Measurements from ENCODE around the gene MRPS25.

Gene MRPS25

GRCh38 chr3:15033103-15033502 lies 32.0 kb downstream of the MRPS25 start:
- no peak for DNase-seq (ENCODE audit: low read depth)
- no peak for TF ChIP-seq CTCF (conservative IDR thresholded peaks at IDR 0.05; ENCODE audit: low read depth, low read length)

GRCh38 chr3:15032650-15033049 lies 32.5 kb downstream of the MRPS25 start:
- DNase-seq (ENCODE audit: low read depth): no peak
- no peak for TF ChIP-seq CTCF (conservative IDR thresholded peaks at IDR 0.05; ENCODE audit: low read depth, low read length)
- H3K4me3 ChIP-seq (ENCODE audit: low read depth, low read length): no peak overlapping the region

More at GRCh38 chr3:15033103-15033502, 32.0 kb downstream of the MRPS25 start:
- H3K4me3 ChIP-seq (ENCODE audit: low read depth, low read length): no peak overlapping the region

GRCh38 chr3:15029625-15030024 lies 35.5 kb downstream of the MRPS25 start:
- DNase-seq (ENCODE audit: low read depth): no peak
- H3K4me3 ChIP-seq (ENCODE audit: low read depth, low read length): no peak overlapping the region
- TF ChIP-seq CTCF (conservative IDR thresholded peaks at IDR 0.05; ENCODE audit: low read depth, low read length): no peak

GRCh38 chr3:15023719-15024118 lies 41.4 kb downstream of the MRPS25 start:
- DNase-seq (ENCODE audit: low read depth): no peak
- no peak overlapping the region for H3K4me3 ChIP-seq (ENCODE audit: low read depth, low read length)
- TF ChIP-seq CTCF (conservative IDR thresholded peaks at IDR 0.05; ENCODE audit: low read depth, low read length): no peak

GRCh38 chr3:15023249-15023648 lies 41.9 kb downstream of the MRPS25 start:
- no peak for DNase-seq (ENCODE audit: low read depth)
- TF ChIP-seq CTCF (conservative IDR thresholded peaks at IDR 0.05; ENCODE audit: low read depth, low read length): no peak
- no peak overlapping the region for H3K4me3 ChIP-seq (ENCODE audit: low read depth, low read length)

GRCh38 chr3:15017191-15017590 lies 47.9 kb downstream of the MRPS25 start:
- TF ChIP-seq CTCF (conservative IDR thresholded peaks at IDR 0.05; ENCODE audit: low read depth, low read length): no peak
- DNase-seq (ENCODE audit: low read depth): no peak
- no peak overlapping the region for H3K4me3 ChIP-seq (ENCODE audit: low read depth, low read length)

GRCh38 chr3:15015456-15015855 lies 49.7 kb downstream of the MRPS25 start:
- H3K4me3 ChIP-seq (ENCODE audit: low read depth, low read length): no peak overlapping the region
- TF ChIP-seq CTCF (conservative IDR thresholded peaks at IDR 0.05; ENCODE audit: low read depth, low read length): no peak
- DNase-seq (ENCODE audit: low read depth): peak; percentile 30

Measured in choroid plexus epithelial cell (primary cell).